ENCODE measurements around the gene PTBP3. TPM values are rescaled to one million over a fixed set of nuclear protein-coding genes. Genes with fewer than 3 reads are reported as not detected.

The PTBP3 gene
- total and polyA plus RNA-seq, 2 of the 13 experiments (the other 11 are each of a cell fraction or from before 2014, with no cell fraction given) = 52.8 to 61.1 TPM

DNA sequence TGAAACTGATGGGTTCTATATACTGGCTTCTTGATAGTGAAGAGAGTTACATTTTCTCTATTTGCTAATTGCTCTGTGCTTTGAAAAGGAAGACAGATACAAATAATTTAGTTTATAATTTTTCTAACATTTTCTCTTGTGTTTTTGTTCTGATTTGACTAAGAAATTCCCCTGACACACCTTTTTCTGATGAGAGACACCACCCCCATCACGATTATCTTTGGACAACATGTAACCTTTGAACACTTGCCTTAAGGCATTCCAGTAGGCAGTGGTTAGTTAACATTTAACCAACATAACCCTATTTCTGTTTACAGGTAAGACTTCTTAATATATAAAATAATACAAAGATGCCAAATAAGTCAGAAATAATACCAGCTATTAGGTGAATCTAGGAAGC lies 4.1 kb upstream of the PTBP3 start (continued):
- TF ChIP-seq FLYWCH1 (CRISPR knock-in tag; IDR thresholded peaks at IDR 0.05) = no peak
- TF ChIP-seq ZNF562 (CRISPR knock-in tag; IDR thresholded peaks at IDR 0.05; ENCODE audit: borderline replicate concordance) = no peak
- TF ChIP-seq HMG20A (CRISPR knock-in tag; IDR thresholded peaks at IDR 0.05; ENCODE audit: borderline replicate concordance) = peak; percentile 20; the same call in 1 of the 2 replicates
- peak; percentile 78 for TF ChIP-seq KDM6A (CRISPR knock-in tag; IDR thresholded peaks at IDR 0.05; ENCODE audit: low read depth)
- TF ChIP-seq ZNF678 (CRISPR knock-in tag; IDR thresholded peaks at IDR 0.05) = no peak
- no peak for TF ChIP-seq SOX13 (IDR thresholded peaks at IDR 0.05)
- TF ChIP-seq SOX13 (CRISPR knock-in tag; conservative IDR thresholded peaks at IDR 0.05 in 1 of 2, IDR thresholded peaks at IDR 0.05 in 1 of 2) = peak in 1 of 2 experiments; percentile 46; a peak in 1 of 4 replicates
- no peak for TF ChIP-seq AHR (CRISPR knock-in tag; IDR thresholded peaks at IDR 0.05)
- TF ChIP-seq RFXANK (CRISPR knock-in tag; IDR thresholded peaks at IDR 0.05) = no peak
- TF ChIP-seq, protein P1, sequence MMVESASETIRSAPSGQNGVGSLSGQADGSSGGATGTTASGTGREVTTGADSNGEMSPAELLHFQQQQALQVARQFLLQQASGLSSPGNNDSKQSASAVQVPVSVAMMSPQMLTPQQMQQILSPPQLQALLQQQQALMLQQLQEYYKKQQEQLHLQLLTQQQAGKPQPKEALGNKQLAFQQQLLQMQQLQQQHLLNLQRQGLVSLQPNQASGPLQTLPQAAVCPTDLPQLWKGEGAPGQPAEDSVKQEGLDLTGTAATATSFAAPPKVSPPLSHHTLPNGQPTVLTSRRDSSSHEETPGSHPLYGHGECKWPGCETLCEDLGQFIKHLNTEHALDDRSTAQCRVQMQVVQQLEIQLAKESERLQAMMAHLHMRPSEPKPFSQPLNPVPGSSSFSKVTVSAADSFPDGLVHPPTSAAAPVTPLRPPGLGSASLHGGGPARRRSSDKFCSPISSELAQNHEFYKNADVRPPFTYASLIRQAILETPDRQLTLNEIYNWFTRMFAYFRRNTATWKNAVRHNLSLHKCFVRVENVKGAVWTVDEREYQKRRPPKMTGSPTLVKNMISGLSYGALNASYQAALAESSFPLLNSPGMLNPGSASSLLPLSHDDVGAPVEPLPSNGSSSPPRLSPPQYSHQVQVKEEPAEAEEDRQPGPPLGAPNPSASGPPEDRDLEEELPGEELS (CRISPR knock-in tag; IDR thresholded peaks at IDR 0.05) = peak; percentile 60; the same call in 1 of the 2 replicates
- TF ChIP-seq, protein P2, sequence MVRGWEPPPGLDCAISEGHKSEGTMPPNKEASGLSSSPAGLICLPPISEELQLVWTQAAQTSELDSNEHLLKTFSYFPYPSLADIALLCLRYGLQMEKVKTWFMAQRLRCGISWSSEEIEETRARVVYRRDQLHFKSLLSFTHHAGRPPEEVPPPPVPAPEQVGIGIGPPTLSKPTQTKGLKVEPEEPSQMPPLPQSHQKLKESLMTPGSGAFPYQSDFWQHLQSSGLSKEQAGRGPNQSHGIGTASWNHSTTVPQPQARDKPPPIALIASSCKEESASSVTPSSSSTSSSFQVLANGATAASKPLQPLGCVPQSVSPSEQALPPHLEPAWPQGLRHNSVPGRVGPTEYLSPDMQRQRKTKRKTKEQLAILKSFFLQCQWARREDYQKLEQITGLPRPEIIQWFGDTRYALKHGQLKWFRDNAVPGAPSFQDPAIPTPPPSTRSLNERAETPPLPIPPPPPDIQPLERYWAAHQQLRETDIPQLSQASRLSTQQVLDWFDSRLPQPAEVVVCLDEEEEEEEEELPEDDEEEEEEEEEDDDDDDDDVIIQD (CRISPR knock-in tag; IDR thresholded peaks at IDR 0.05; ENCODE audit: low read depth) = peak; percentile 17; the same call in 1 of the 2 replicates
- TF ChIP-seq ZNF792 (CRISPR knock-in tag; IDR thresholded peaks at IDR 0.05) = no peak
- peak in 1 of 2 experiments; percentile 46; a peak in 2 of 4 replicates for TF ChIP-seq EP300 (IDR thresholded peaks at IDR 0.05; ENCODE audit: low read depth in 2 of 2, low read length in 2 of 2)
- no peak for TF ChIP-seq EP300 (CRISPR knock-in tag; IDR thresholded peaks at IDR 0.05; ENCODE audit: borderline replicate concordance)
- TF ChIP-seq IKZF1 (IDR thresholded peaks at IDR 0.05) = no peak
- TF ChIP-seq ZNF225 (CRISPR knock-in tag; IDR thresholded peaks at IDR 0.05) = no peak
- TF ChIP-seq ZNF615 (CRISPR knock-in tag; IDR thresholded peaks at IDR 0.05; ENCODE audit: borderline replicate concordance) = no peak
- TF ChIP-seq ZMYM4 (CRISPR knock-in tag; IDR thresholded peaks at IDR 0.05) = peak; percentile 33; the same call in 1 of the 2 replicates
- TF ChIP-seq NCOA2 (CRISPR knock-in tag; IDR thresholded peaks at IDR 0.05) = peak; percentile 67; the same call in 1 of the 2 replicates
- TF ChIP-seq FOXJ3 (CRISPR knock-in tag; IDR thresholded peaks at IDR 0.05; ENCODE audit: borderline replicate concordance) = peak; percentile 49; the same call in 1 of the 2 replicates
- no peak for TF ChIP-seq ZNF274 (CRISPR knock-in tag; IDR thresholded peaks at IDR 0.05)
- no peak for TF ChIP-seq ZNF441 (CRISPR knock-in tag; IDR thresholded peaks at IDR 0.05; ENCODE audit: borderline replicate concordance)
- no peak for TF ChIP-seq GABPA (IDR thresholded peaks at IDR 0.05; ENCODE audit: low read depth, low read length)
- TF ChIP-seq GABPA (CRISPR knock-in tag; IDR thresholded peaks at IDR 0.05; ENCODE audit: low read depth) = no peak
- TF ChIP-seq RBM39 (IDR thresholded peaks at IDR 0.05; ENCODE audit: low read depth, low read length, poor library complexity, severe bottlenecking) = no peak
- TF ChIP-seq ZNF530 (CRISPR knock-in tag; IDR thresholded peaks at IDR 0.05; ENCODE audit: low read depth) = no peak
- TF ChIP-seq PRMT3 (CRISPR knock-in tag; IDR thresholded peaks at IDR 0.05; ENCODE audit: borderline replicate concordance, low read depth) = no peak
- TF ChIP-seq NFYC (CRISPR knock-in tag; IDR thresholded peaks at IDR 0.05) = no peak
- TF ChIP-seq, protein P3, sequence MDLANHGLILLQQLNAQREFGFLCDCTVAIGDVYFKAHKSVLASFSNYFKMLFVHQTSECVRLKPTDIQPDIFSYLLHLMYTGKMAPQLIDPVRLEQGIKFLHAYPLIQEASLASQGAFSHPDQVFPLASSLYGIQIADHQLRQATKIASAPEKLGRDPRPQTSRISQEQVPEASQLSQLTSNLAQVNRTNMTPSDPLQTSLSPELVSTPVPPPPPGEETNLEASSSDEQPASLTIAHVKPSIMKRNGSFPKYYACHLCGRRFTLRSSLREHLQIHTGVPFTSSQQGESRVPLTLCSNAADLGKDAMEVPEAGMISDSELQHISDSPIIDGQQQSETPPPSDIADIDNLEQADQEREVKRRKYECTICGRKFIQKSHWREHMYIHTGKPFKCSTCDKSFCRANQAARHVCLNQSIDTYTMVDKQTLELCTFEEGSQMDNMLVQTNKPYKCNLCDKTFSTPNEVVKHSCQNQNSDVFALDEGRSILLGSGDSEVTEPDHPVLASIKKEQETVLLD (CRISPR knock-in tag; IDR thresholded peaks at IDR 0.05; ENCODE audit: low read depth) = no peak
- TF ChIP-seq ZNF510 (CRISPR knock-in tag; IDR thresholded peaks at IDR 0.05; ENCODE audit: low read depth) = no peak
